ENCODE data around the gene CDKL1.
"Not testable (repeated sequence)": the region's sequence is repeated elsewhere in the genome, so short reads cannot be mapped to it uniquely, and the experiment has no call there.

CDKL1 gene

GRCh38 chr14:50331596-50331995, 65.1 kb downstream of the CDKL1 start:
- TF ChIP-seq CTCF (IDR thresholded peaks at IDR 0.05; ENCODE audit: low read depth, low read length), result no peak
- no peaks in the 10 kb centered on the region for H3K27me3 ChIP-seq
- no peak overlapping the region for H3K4me3 ChIP-seq (ENCODE audit: low read depth, low read length)
- H3K4me1 ChIP-seq, result peaks cover 15% of the 10 kb centered on the region
- no peaks in the 10 kb centered on the region; the same call in 1 of the 2 replicates for H3K36me3 ChIP-seq
- no peak for DNase-seq
- no peaks in the 10 kb centered on the region for H3K9me3 ChIP-seq

- no peaks in the 10 kb centered on the region for H3K27me3 ChIP-seq
- peak; percentile 98 for TF ChIP-seq CTCF (IDR thresholded peaks at IDR 0.05; ENCODE audit: low read depth, low read length)
- H3K36me3 ChIP-seq, result peaks cover 13% of the 10 kb centered on the region
- peak overlapping the region; percentile 59 for H3K4me3 ChIP-seq (ENCODE audit: low read depth, low read length)
- peaks cover 3% of the 10 kb centered on the region; the same call in 1 of the 2 replicates for H3K4me1 ChIP-seq
- H3K9me3 ChIP-seq, result no peaks in the 10 kb centered on the region
- peak; percentile 69 for DNase-seq
Observed at GRCh38 chr14:50321009-50321660, 75.5 kb downstream of the CDKL1 start.

- TF ChIP-seq CTCF (IDR thresholded peaks at IDR 0.05; ENCODE audit: low read depth, low read length), result no peak
- Histone ChIP-seq H3K4me1 (peaks cover 3% of the 10 kb centered on the region; the same call in 1 of the 2 replicates), H3K4me3 (ENCODE audit: low read depth, low read length) (no peak overlapping the region), H3K36me3 (peaks cover 13% of the 10 kb centered on the region), H3K27me3 (no peaks in the 10 kb centered on the region), H3K9me3 (no peaks in the 10 kb centered on the region)
- no peak for DNase-seq
Observed at GRCh38 chr14:50320283-50320682, 76.4 kb downstream of the CDKL1 start.

- H3K4me3 ChIP-seq (ENCODE audit: low read depth, low read length), result no peak overlapping the region
- H3K4me1 ChIP-seq, result peaks cover 3% of the 10 kb centered on the region; the same call in 1 of the 2 replicates
- DNase-seq, result no peak
- TF ChIP-seq CTCF (IDR thresholded peaks at IDR 0.05; ENCODE audit: low read depth, low read length), result no peak
- no peaks in the 10 kb centered on the region for H3K27me3 ChIP-seq
- peaks cover 10% of the 10 kb centered on the region for H3K36me3 ChIP-seq
- no peaks in the 10 kb centered on the region for H3K9me3 ChIP-seq
Observed at GRCh38 chr14:50319721-50320120, 77.0 kb downstream of the CDKL1 start.

- Histone ChIP-seq H3K4me3 (ENCODE audit: low read depth, low read length) (no peak overlapping the region), H3K36me3 (peaks cover 6% of the 10 kb centered on the region), H3K4me1 (peaks cover 3% of the 10 kb centered on the region; the same call in 1 of the 2 replicates), H3K27me3 (no peaks in the 10 kb centered on the region), H3K9me3 (no peaks in the 10 kb centered on the region)
- no peak for DNase-seq
- TF ChIP-seq CTCF (IDR thresholded peaks at IDR 0.05; ENCODE audit: low read depth, low read length), result no peak
Observed at GRCh38 chr14:50319293-50319692, 77.4 kb downstream of the CDKL1 start.

GRCh38 chr14:50318031-50318626, 78.6 kb downstream of the CDKL1 start:
- peak; percentile 75 for TF ChIP-seq CTCF (IDR thresholded peaks at IDR 0.05; ENCODE audit: low read depth, low read length)
- no peak overlapping the region for H3K4me3 ChIP-seq (ENCODE audit: low read depth, low read length)
- no peaks in the 10 kb centered on the region for H3K36me3 ChIP-seq
- H3K4me1 ChIP-seq, result peaks cover 3% of the 10 kb centered on the region; the same call in 1 of the 2 replicates
- DNase-seq, result no peak
- H3K9me3 ChIP-seq, result no peaks in the 10 kb centered on the region
- no peaks in the 10 kb centered on the region for H3K27me3 ChIP-seq

- not testable (repeated sequence) for H3K9me3 ChIP-seq; H3K36me3 ChIP-seq; H3K4me1 ChIP-seq; H3K27me3 ChIP-seq; H3K4me3 ChIP-seq (ENCODE audit: low read depth, low read length); DNase-seq
Observed at GRCh38 chr14:50314098-50314497, 82.6 kb downstream of the CDKL1 start.
